Muscle layer of duodenum (tissue), 2 donors: ENCODE results near the gene AS3MT.
A peak's percentile ranks its signal among the peaks of the same experiment; 100 is the strongest.

Source experiments
- H3K27ac ChIP-seq: one replicate; pipeline ENCODE4 v1.7.0; 2013; ENCODE audit warnings: mild to moderate bottlenecking, low read length
- H3K27me3 ChIP-seq: one replicate; pipeline ENCODE4 v1.7.0; 2013; ENCODE audit warnings: low read depth, mild to moderate bottlenecking, control low read depth, low read length
- H3K36me3 ChIP-seq, 2 donors: one replicate each; pipeline ENCODE4 v1.7.0; 2013; ENCODE audit warnings: low read length in 2 of 2, control low read depth in 1 of 2, mild to moderate bottlenecking in 1 of 2; ENCODE audit not compliant: insufficient read depth in 2 of 2, control insufficient read depth in 1 of 2
- H3K4me1 ChIP-seq, 2 donors: one replicate each; pipeline ENCODE4 v1.7.0; 2013; ENCODE audit warnings: low read length in 2 of 2, mild to moderate bottlenecking in 2 of 2, control low read depth in 1 of 2, moderate library complexity in 1 of 2; ENCODE audit not compliant: insufficient read depth in 2 of 2, control insufficient read depth in 1 of 2
- H3K4me3 ChIP-seq, 2 donors: one replicate each; pipeline ENCODE4 v1.7.0; 2013; ENCODE audit warnings: low read length in 2 of 2, low read depth in 1 of 2, mild to moderate bottlenecking in 1 of 2
- H3K9me3 ChIP-seq, 2 donors: one replicate each; pipeline ENCODE4 v1.7.0; 2013; ENCODE audit warnings: low read length in 2 of 2, control low read depth in 1 of 2, mild to moderate bottlenecking in 1 of 2; ENCODE audit not compliant: control insufficient read depth in 1 of 2
- donor health status: healthy.

The AS3MT gene

GRCh38 chr10:102856758-102857424 is 12.4 kb upstream of the AS3MT start:
- Histone ChIP-seq H3K4me3 (no peak overlapping the region), H3K9me3 (no peaks in the 10 kb centered on the region), H3K27me3 (no peaks in the 10 kb centered on the region), H3K27ac (no peak overlapping the region), H3K4me1 (peaks cover 0 to 9% of the 10 kb centered on the region in 2 donors), H3K36me3 (peaks cover 9 to 13% of the 10 kb centered on the region in 2 donors)

DNA sequence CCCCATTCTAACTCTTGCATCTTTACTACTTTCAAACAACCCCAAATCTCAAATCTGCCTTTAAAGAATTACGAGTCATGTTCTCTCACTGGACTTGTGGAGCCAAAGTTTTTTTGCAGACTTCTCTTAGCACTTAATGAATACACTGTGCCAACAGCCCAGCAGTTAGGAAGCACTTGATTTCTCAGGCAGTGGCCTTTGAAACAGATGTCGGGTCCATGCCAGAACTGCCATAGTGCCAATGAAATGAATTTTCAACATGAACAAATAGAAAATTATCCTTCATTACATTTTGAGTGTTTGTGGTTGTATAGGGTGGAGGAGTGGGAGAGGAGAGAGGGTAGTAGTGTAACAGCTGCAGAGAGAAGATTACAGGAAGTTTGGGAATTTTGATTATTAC is 9.4 kb upstream of the AS3MT start:
- H3K4me3 ChIP-seq = no peak overlapping the region
- H3K4me1 ChIP-seq = peaks cover 0 to 9% of the 10 kb centered on the region in 2 donors
- H3K27me3 ChIP-seq = no peaks in the 10 kb centered on the region
- no peaks in the 10 kb centered on the region for H3K9me3 ChIP-seq
- peaks cover 21 to 32% of the 10 kb centered on the region in 2 donors for H3K36me3 ChIP-seq
- no peak overlapping the region for H3K27ac ChIP-seq

DNA sequence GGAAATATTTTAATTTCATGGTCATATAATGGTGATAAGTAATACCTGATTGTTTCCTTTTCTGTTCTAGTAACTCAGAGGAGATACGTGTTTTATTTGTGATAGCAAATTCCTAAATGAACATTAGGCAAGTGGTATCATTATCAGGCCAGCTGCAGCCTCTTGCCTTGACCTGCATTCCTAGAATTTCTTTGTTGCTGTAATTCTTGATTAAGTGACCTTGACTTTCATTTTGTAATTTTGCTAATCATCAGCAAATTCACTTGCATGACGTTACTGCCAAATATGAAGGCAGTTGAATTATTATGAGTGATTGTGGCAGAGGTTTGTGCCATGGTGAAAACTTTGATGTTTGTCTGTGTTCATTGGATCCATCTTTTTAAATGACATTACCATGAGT is 5.6 kb upstream of the AS3MT start:
- Histone ChIP-seq H3K27ac (no peak overlapping the region), H3K27me3 (no peaks in the 10 kb centered on the region), H3K36me3 (peaks cover 21 to 36% of the 10 kb centered on the region in 2 donors), H3K4me3 (no peak overlapping the region), H3K9me3 (no peaks in the 10 kb centered on the region), H3K4me1 (no peaks in the 10 kb centered on the region)

DNA sequence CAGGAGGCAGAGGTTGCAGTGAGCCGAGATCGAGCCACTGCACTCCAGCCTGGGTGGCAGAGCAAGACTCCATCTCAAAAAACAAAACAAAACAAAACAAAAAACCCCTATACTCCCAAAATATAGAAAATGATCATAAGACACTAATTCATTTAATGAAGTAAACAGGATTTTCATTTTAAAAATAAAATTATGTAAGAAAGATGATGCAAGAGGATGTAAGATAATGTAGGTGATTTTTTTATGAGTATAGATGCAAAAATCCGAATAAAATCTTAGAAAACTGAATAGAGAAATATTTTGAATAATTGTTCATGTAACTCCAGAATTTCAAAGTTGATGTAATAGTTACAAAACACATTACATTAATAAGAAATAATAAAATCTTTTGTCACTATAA is 3.6 kb upstream of the AS3MT start:
- no peaks in the 10 kb centered on the region for H3K27me3 ChIP-seq
- H3K4me3 ChIP-seq = no peak overlapping the region
- no peaks in the 10 kb centered on the region for H3K9me3 ChIP-seq
- H3K4me1 ChIP-seq = peaks cover 0 to 11% of the 10 kb centered on the region in 2 donors
- no peak overlapping the region for H3K27ac ChIP-seq
- peaks cover 16 to 27% of the 10 kb centered on the region in 2 donors for H3K36me3 ChIP-seq

DNA sequence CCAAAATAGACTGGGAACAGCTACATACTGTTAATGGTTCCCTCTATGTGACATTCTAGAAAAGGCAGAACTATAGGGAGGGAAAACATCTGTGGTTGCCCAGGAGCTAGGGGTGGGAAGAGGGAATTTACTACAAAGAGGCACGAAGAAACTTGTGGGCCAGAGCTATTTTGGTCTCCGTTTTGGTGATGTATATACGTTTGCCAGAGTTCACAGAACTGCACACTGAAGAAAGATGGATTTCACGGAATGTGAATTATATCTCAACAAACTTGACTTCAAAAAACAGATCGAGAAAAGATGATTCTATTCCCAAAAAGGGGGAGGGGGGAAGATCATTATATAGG is 386 bp upstream of the AS3MT start:
- peak overlapping the region; percentile 66 to 73 for H3K4me3 ChIP-seq
- H3K9me3 ChIP-seq = no peaks in the 10 kb centered on the region
- peaks cover under 1 to 8% of the 10 kb centered on the region in 2 donors for H3K36me3 ChIP-seq
- no peaks in the 10 kb centered on the region for H3K27me3 ChIP-seq
- H3K27ac ChIP-seq = peak overlapping the region; percentile 39
- peaks cover 0 to 11% of the 10 kb centered on the region in 2 donors for H3K4me1 ChIP-seq

- Histone ChIP-seq H3K4me3 (peak overlapping the region; percentile 62 to 73), H3K27ac (no peak overlapping the region), H3K4me1 (peaks cover 0 to 11% of the 10 kb centered on the region in 2 donors), H3K9me3 (no peaks in the 10 kb centered on the region), H3K36me3 (peaks cover 0 to 3% of the 10 kb centered on the region in 2 donors), H3K27me3 (no peaks in the 10 kb centered on the region)
Observed at GRCh38 chr10:102870221-102870620, 951 bp downstream of the AS3MT start.

DNA sequence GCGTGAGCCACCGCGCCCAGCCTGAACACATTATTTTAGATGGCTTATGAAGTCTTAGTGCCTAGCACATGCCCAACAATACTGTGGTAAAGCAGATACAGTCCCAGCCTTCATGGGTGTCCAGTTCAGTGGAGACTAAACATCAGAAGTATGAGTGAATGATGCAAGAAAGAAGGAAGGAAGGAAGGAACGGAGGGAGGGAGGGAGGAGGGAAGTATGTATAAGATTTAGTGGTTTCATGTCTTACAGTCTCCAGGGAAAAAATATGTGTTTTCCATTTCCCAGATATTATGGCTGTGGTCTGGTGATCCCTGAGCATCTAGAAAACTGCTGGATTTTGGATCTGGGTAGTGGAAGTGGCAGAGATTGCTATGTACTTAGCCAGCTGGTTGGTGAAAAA is 2.9 kb downstream of the AS3MT start:
- Histone ChIP-seq H3K36me3 (no peaks in the 10 kb centered on the region), H3K4me3 (no peak overlapping the region), H3K9me3 (no peaks in the 10 kb centered on the region), H3K27me3 (no peaks in the 10 kb centered on the region), H3K27ac (no peak overlapping the region), H3K4me1 (peaks cover 0 to 11% of the 10 kb centered on the region in 2 donors)

DNA sequence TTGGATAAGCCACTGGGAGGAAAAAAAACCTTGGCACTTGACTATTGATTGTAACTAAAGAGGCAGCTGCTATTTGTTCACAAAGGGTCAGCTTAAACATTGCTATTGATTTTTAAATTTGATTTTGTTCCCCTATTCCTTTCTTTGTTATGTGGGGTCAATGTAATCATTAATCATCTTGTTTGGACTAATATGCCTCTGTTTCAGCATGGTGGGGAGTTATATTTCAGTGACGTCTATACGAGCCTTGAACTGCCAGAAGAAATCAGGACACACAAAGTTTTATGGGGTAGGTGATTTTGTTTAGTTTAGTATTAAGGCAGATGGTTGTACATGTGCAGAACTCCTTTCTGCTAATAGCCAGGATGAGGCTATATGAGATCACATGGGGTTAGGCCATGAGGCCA is 7.5 kb downstream of the AS3MT start:
- Histone ChIP-seq H3K4me3 (no peak overlapping the region), H3K9me3 (no peaks in the 10 kb centered on the region), H3K4me1 (no peaks in the 10 kb centered on the region), H3K27me3 (no peaks in the 10 kb centered on the region), H3K27ac (no peak overlapping the region), H3K36me3 (no peaks in the 10 kb centered on the region)

DNA sequence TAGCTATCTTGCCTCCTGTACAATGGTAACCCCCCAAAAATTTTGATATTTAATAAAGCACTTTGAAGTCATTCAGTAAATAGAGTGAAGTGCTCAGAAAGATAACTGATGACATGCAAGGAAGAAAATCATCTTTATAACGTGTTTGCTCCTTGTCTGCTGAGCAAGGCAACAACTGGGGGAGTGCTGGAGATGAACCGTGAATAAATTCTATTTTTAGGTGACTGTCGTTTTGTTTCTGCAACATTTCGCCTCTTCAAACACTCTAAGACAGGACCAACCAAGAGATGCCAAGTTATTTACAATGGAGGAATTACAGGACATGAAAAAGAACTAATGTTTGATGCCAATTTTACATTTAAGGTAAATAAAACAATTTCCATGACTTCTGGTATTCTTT is 9.4 kb downstream of the AS3MT start:
- no peaks in the 10 kb centered on the region for H3K9me3 ChIP-seq
- H3K36me3 ChIP-seq = no peaks in the 10 kb centered on the region
- H3K27me3 ChIP-seq = no peaks in the 10 kb centered on the region

GRCh38 chr10:102880256-102880655 is 11.0 kb downstream of the AS3MT start:
- H3K4me1 ChIP-seq = no peaks in the 10 kb centered on the region
- no peaks in the 10 kb centered on the region for H3K27me3 ChIP-seq
- H3K27ac ChIP-seq = no peak overlapping the region
- no peak overlapping the region for H3K4me3 ChIP-seq
- no peaks in the 10 kb centered on the region for H3K9me3 ChIP-seq
- H3K36me3 ChIP-seq = no peaks in the 10 kb centered on the region

More for the DNA sequence above, 9.4 kb downstream of the AS3MT start:
- Histone ChIP-seq H3K27ac (no peak overlapping the region), H3K4me3 (no peak overlapping the region), H3K4me1 (no peaks in the 10 kb centered on the region)

- Histone ChIP-seq H3K4me3 (no peak overlapping the region), H3K36me3 (no peaks in the 10 kb centered on the region), H3K4me1 (no peaks in the 10 kb centered on the region), H3K27me3 (no peaks in the 10 kb centered on the region), H3K27ac (no peak overlapping the region), H3K9me3 (no peaks in the 10 kb centered on the region)
Observed at GRCh38 chr10:102888048-102888447, 18.8 kb downstream of the AS3MT start.
